ENCODE results near the gene SMARCC2. TPM values are rescaled to one million over a fixed set of nuclear protein-coding genes. Genes with fewer than 3 reads are reported as not detected.

The SMARCC2 gene
- total and polyA plus RNA-seq, 9 of the 15 experiments (the other 6 are each of a cell fraction or from before 2014, with no cell fraction given) = 11.9 to 86.0 (median 36.6) TPM

GRCh38 chr12:56126732-56127239, 62.5 kb downstream of the SMARCC2 start:
- Histone ChIP-seq H3K9me1 (ENCODE audit: control insufficient read depth, insufficient read depth, low read length) (peaks cover 6% of the 10 kb centered on the region), H3K4me2 (ENCODE audit: insufficient read depth, low read length) (peak overlapping the region; percentile 87), H3K4me3 (peak overlapping the region; percentile 34), H3K27ac (ENCODE audit: extremely low read depth, low read depth, low read length) (peak overlapping the region; percentile 89), H3K9ac (ENCODE audit: insufficient read depth in 1 of 2, low read depth in 2 of 2, low read length in 2 of 2) (peak overlapping the region in 1 of 2 experiments; percentile 86; a peak in 2 of 4 replicates), H3K79me2 (ENCODE audit: control insufficient read depth, insufficient read depth, low read length) (peaks cover 45% of the 10 kb centered on the region), H3K27me3 (ENCODE audit: control insufficient read depth in 2 of 2, insufficient read depth in 2 of 2, low read length in 2 of 2) (no peaks in the 10 kb centered on the region), H4K20me1 (replicated peaks; ENCODE audit: control insufficient read depth, insufficient read depth, low read length) (peaks cover 5% of the 10 kb centered on the region; the same call in 1 of the 2 replicates), H3K9me3 (replicated peaks; ENCODE audit: control insufficient read depth, insufficient read depth, low read depth, low read length) (no peaks in the 10 kb centered on the region), H3K36me3 (ENCODE audit: control insufficient read depth, insufficient read depth, low read length) (peaks cover 25% of the 10 kb centered on the region), H2AFZ (ENCODE audit: low read depth, low read length) (peak overlapping the region; percentile 6; the same call in 1 of the 2 replicates), H3K4me1 (replicated peaks in 1 of 2; ENCODE audit: control insufficient read depth in 2 of 2, insufficient read depth in 2 of 2, low read length in 2 of 2) (peaks cover 31 to 46% of the 10 kb centered on the region in 2 experiments)
- intact Hi-C loops (cut with micrococcal nuclease) (loop anchor here (1.0 kb wide), 2 partner anchors 32 to 63 kb away; partner anchors contain the start of genes MYL6 and SMARCC2), in situ Hi-C loops (cut with MboI) (loop anchor here (5.0 to 10.0 kb wide), 2 partner anchors 61 to 338 kb away; partner anchors contain the start of genes SMARCC2 and SPRYD4)
- 6% methylated on average over 3 of the region's 3 CpGs for WGBS (ENCODE audit: insufficient coverage, low coverage, missing lambda C conversion rate)
- BruUV-seq (replicated peaks) = no TSS peak
- ChIA-PET CTCF (ENCODE audit: low intra/inter-chr PET ratio) (interaction anchor here (0.6 to 2.1 kb wide), 5 partner anchors 22 to 97 kb away, joined by 3 to 13 read pairs (median 6); partner anchors contain the start of genes MYL6, PA2G4 and SMARCC2), POLR2A (interaction anchor here (0.6 to 5.6 kb wide), 14 partner anchors 9 to 501 kb away, joined by 3 to 85 read pairs (median 3); partner anchors contain the start of genes MYL6, RNF41, RPL41 and SMARCC2)
- DNase-seq (ENCODE audit: extremely low read depth in 1 of 4, low spot score in 3 of 4) (peak in 1 of 4 experiments; percentile 77), FAIRE-seq (peak; percentile 42), ATAC-seq (peak; percentile 8)
- TF ChIP-seq TCFL5 (CRISPR knock-in tag; conservative IDR thresholded peaks at IDR 0.05) (no peak), JUND (IDR thresholded peaks at IDR 0.05; ENCODE audit: borderline replicate concordance, low read depth, low read length) (peak; percentile 80), JUND (tag; IDR thresholded peaks at IDR 0.05; ENCODE audit: borderline replicate concordance, low read depth, low read length) (peak; percentile 74; the same call in 1 of the 3 replicates), THRAP3 (IDR thresholded peaks at IDR 0.05; ENCODE audit: borderline replicate concordance) (no peak), LEF1 (IDR thresholded peaks at IDR 0.05) (peak; percentile 97), HOMEZ (CRISPR knock-in tag; IDR thresholded peaks at IDR 0.05) (no peak), NFATC3 (IDR thresholded peaks at IDR 0.05) (no peak), TSC22D4 (tag; IDR thresholded peaks at IDR 0.05) (no peak), ZEB2 (IDR thresholded peaks at IDR 0.05) (peak; percentile 49; the same call in 1 of the 2 replicates), MCM2 (IDR thresholded peaks at IDR 0.05; ENCODE audit: low read depth) (no peak), SP2 (IDR thresholded peaks at IDR 0.05; ENCODE audit: extremely low read depth, low read depth, low read length, poor library complexity, severe bottlenecking) (no peak), CBX8 (IDR thresholded peaks at IDR 0.05; ENCODE audit: borderline replicate concordance, extremely low read depth, low read depth, low read length, poor library complexity, severe bottlenecking) (no peak), ZNF584 (CRISPR knock-in tag; IDR thresholded peaks at IDR 0.05; ENCODE audit: low read depth) (no peak), HDAC8 (tag; IDR thresholded peaks at IDR 0.05) (no peak), SFPQ (IDR thresholded peaks at IDR 0.05; ENCODE audit: low read depth, low read length) (no peak)

All from K562 (cell line).